Gastroesophageal sphincter (tissue), 4 donors: ENCODE measurements around the gene FXYD7. TPM values are rescaled to one million over a fixed set of nuclear protein-coding genes. Genes with fewer than 3 reads are reported as not detected.
"Not testable (repeated sequence)": the region's sequence is repeated elsewhere in the genome, so short reads cannot be mapped to it uniquely, and the experiment has no call there.

Source experiments
- ATAC-seq: fragments of 150-250 bp; one replicate; pipeline ENCODE4 v1.9.1; 2016; ENCODE audit warnings: mild to moderate bottlenecking, moderate library complexity
- H3K27ac ChIP-seq, 4 donors: fragments of 200-600 bp; sonication (generic) in 3 of 4; 1 replicate in 3 of 4; 2 replicates in 1 of 4; pipeline ENCODE4 v1.5.1; 2016 to 2019
- H3K27me3 ChIP-seq: fragments of 200-600 bp; sonication (generic); one replicate; pipeline ENCODE4 v1.5.1; 2019
- H3K36me3 ChIP-seq, 2 donors: fragments of 200-600 bp; sonication (generic); one replicate each; pipeline ENCODE4 v1.5.1; 2019; ENCODE audit warnings: control low read depth in 1 of 2
- H3K4me1 ChIP-seq, 3 donors: fragments of 200-600 bp; sonication (generic); 1 replicate in 2 of 3; 2 replicates in 1 of 3; pipeline ENCODE4 v1.5.1; 2016 to 2019; ENCODE audit warnings: control low read depth in 2 of 3
- H3K4me3 ChIP-seq, 2 donors: fragments of 200-600 bp; sonication (generic); one replicate each; pipeline ENCODE4 v1.5.1; 2019; ENCODE audit warnings: mild to moderate bottlenecking in 1 of 2, moderate library complexity in 1 of 2
- H3K9me3 ChIP-seq, 3 donors: fragments of 200-600 bp; sonication (generic); one replicate each; pipeline ENCODE4 v1.5.1; 2017 to 2019; ENCODE audit warnings: control low read depth in 2 of 3
- EP300 ChIP-seq: sonication (generic); formaldehyde crosslinking; IDR thresholded peaks from one replicate; pipeline ENCODE4 v1.6.1; 2017; ENCODE audit warnings: antibody characterized with exemption, mild to moderate bottlenecking
- POLR2A ChIP-seq, 2 donors: fragments of 450-650 bp; IDR thresholded peaks; one replicate each; pipeline ENCODE4 v1.6.1; 2017; ENCODE audit warnings: antibody characterized with exemption in 2 of 2, mild to moderate bottlenecking in 2 of 2, moderate library complexity in 1 of 2
- POLR2AphosphoS5 ChIP-seq: sonication (generic); formaldehyde crosslinking; IDR thresholded peaks from one replicate; pipeline ENCODE4 v1.6.1; 2017; ENCODE audit warnings: antibody characterized with exemption
- WGBS, 2 donors: methylation state at CpG; one replicate each; pipeline ENCODE4 v1.1.5; 2018; ENCODE audit warnings: low coverage in 1 of 2; 5-methylcytosine and 5-hydroxymethylcytosine counted together
- total RNA-seq, 4 donors: library from RNA; depleted of rRNA; stranded (reverse); fragments of >200 nt; gene quantifications; one replicate each; pipeline ENCODE4 v1.1.0, GENCODE V29; 2016
- TF ChIP-seq, protein P1 (sequence below), 4 experiments: fragments of 200-600 bp in 2 of 4; fragments of 450-650 bp in 2 of 4; sonication (generic) in 1 of 4; IDR thresholded peaks; one replicate each; pipeline ENCODE4 v1.5.1; 2017 to 2019; ENCODE audit warnings: antibody characterized with exemption in 4 of 4, mild to moderate bottlenecking in 2 of 4, moderate library complexity in 2 of 4

FXYD7 gene
- total RNA-seq, 4 donors from 2014 or later: not detected

DNA sequence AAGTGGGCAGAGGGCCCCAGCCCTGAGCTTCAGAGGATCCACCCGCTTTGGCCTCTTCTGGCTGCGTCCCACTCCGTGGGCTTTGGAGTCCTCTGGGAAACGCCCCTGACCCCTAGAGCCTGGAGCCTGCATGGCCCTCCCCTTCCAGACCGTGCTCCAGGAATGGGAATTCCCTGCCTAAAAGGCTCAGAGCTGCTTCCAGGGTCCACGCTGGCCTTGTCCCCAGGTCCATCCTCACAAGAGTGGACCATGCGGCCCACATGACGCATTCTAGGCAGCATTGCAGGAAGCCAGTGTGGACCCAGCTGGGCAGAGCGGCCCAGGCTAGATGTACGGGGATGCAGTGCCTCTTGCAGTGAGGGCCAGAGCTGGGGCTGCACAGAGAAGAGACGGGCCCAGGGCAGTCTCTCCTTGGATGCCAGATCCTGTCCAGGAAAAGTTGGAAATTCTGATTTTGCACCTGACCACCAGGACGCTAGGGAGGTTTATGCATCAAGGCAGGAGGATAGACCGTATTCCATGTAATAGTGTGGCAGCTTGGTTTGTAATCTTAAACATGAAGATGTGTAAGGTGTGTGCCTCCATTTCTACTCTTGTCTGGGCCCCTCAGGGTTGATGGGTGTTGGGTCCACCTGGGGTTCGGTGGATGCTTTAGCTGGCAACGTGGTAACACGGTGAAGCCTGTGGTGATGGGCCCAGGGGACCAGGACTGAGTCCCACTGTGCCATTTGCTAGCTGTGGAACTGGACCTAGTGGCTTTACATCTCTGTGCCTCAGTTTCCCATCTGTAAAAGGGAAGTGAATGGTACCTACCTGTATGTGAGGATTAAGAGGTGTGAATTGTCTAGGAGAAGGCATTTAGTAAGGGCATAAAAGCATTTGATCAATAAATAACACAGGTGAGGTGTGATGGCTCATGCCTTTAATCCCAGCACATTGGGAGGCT is 42.2 kb upstream of the FXYD7 start:
- no peaks in the 10 kb centered on the region for H3K4me1 ChIP-seq
- 54 to 74% methylated on average over 7 to 9 of the region's 16 CpGs for WGBS, 2 donors
- H3K36me3 ChIP-seq: no peaks in the 10 kb centered on the region
- no peak overlapping the region for H3K27ac ChIP-seq
- no peak for ATAC-seq
- H3K4me3 ChIP-seq: no peak overlapping the region
- no peak for TF ChIP-seq POLR2A (IDR thresholded peaks at IDR 0.05)
- TF ChIP-seq POLR2AphosphoS5: no peak
- no peak for TF ChIP-seq EP300
- TF ChIP-seq, protein P1, sequence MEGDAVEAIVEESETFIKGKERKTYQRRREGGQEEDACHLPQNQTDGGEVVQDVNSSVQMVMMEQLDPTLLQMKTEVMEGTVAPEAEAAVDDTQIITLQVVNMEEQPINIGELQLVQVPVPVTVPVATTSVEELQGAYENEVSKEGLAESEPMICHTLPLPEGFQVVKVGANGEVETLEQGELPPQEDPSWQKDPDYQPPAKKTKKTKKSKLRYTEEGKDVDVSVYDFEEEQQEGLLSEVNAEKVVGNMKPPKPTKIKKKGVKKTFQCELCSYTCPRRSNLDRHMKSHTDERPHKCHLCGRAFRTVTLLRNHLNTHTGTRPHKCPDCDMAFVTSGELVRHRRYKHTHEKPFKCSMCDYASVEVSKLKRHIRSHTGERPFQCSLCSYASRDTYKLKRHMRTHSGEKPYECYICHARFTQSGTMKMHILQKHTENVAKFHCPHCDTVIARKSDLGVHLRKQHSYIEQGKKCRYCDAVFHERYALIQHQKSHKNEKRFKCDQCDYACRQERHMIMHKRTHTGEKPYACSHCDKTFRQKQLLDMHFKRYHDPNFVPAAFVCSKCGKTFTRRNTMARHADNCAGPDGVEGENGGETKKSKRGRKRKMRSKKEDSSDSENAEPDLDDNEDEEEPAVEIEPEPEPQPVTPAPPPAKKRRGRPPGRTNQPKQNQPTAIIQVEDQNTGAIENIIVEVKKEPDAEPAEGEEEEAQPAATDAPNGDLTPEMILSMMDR (IDR thresholded peaks at IDR 0.05): no peak
- no peaks in the 10 kb centered on the region for H3K9me3 ChIP-seq
- no peaks in the 10 kb centered on the region for H3K27me3 ChIP-seq

DNA sequence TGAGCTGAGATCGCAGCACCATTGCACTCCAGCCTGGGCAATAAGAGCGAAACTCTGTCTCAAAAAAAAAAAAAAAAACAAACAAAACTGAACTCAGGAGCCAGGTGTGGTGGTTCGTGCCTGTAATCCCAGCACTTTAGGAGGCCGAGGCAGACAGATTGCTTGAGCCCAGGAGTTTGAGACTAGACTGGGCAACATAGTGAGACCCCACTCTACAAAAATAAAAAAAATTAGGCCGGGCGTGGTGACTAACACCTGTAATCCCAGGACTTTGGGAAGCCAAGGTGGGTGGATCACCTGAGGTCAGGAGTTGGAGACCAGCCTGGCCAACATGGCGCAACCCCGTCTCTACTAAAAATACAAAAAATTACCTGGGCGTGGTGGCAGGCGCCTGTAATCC is 41.1 kb upstream of the FXYD7 start:
- not testable (repeated sequence) for ATAC-seq, H3K36me3 ChIP-seq, H3K27me3 ChIP-seq, H3K27ac ChIP-seq, H3K4me1 ChIP-seq, H3K4me3 ChIP-seq, H3K9me3 ChIP-seq
- WGBS, 2 donors: 85 to 100% methylated on average over 5 to 6 of the region's 10 CpGs

DNA sequence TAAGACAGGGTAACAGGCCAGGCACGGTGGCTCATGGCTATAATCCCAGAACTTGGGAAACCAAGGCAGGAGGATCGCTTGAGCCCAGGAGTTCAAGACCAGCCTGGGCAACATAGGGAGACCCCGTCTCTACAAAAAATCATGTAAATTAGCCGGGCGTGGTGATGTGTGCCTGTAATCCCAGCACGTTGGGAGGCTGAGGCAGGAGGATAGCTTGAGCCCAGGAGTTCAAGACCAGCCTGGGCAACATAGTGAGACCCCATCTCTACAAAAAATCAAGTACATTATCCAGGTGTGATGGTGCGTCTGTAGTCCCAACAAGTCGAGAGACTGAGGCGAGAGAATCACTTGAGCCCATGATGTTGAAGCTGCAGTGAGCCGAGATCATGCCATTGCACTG is 39.4 kb upstream of the FXYD7 start:
- WGBS, 2 donors: 56 to 67% methylated on average over 4 to 5 of the region's 10 CpGs
- H3K4me3 ChIP-seq, H3K27me3 ChIP-seq, H3K27ac ChIP-seq, H3K36me3 ChIP-seq, H3K4me1 ChIP-seq, H3K9me3 ChIP-seq, ATAC-seq: not testable (repeated sequence)

- WGBS, 2 donors: 76 to 100% methylated on average over 1 to 6 of the region's 11 CpGs
- Histone ChIP-seq H3K4me1 (no peaks in the 10 kb centered on the region), H3K9me3 (no peaks in the 10 kb centered on the region), H3K27me3 (peaks cover 7% of the 10 kb centered on the region), H3K27ac (no peak overlapping the region), H3K4me3 (no peak overlapping the region), H3K36me3 (no peaks in the 10 kb centered on the region)
- ATAC-seq: no peak
- no peak for TF ChIP-seq POLR2A (IDR thresholded peaks at IDR 0.05)
These were observed 38.7 kb upstream of the FXYD7 start for GRCh38 chr19:35104361-35104760.

GRCh38 chr19:35105047-35105410 is 38.0 kb upstream of the FXYD7 start:
- Histone ChIP-seq H3K27ac (no peak overlapping the region), H3K27me3 (peaks cover 13% of the 10 kb centered on the region), H3K9me3 (no peaks in the 10 kb centered on the region), H3K4me1 (no peaks in the 10 kb centered on the region), H3K4me3 (no peak overlapping the region), H3K36me3 (no peaks in the 10 kb centered on the region)
- TF ChIP-seq EP300 (no peak), POLR2A (IDR thresholded peaks at IDR 0.05) (no peak)
- TF ChIP-seq, protein P1 (IDR thresholded peaks at IDR 0.05): no peak
- no peak for ATAC-seq
- 99 to 100% methylated on average over 4 to 6 of the region's 6 CpGs for WGBS, 2 donors

- TF ChIP-seq EP300 (no peak), POLR2A (IDR thresholded peaks at IDR 0.05) (no peak), POLR2AphosphoS5 (no peak)
- TF ChIP-seq, protein P1 (IDR thresholded peaks at IDR 0.05): no peak
- no peaks in the 10 kb centered on the region for H3K4me1 ChIP-seq
- ATAC-seq: no peak
- peak overlapping the region in 3 of 4 donors; percentile 28 to 56 (median 39) for H3K27ac ChIP-seq
- H3K27me3 ChIP-seq: peaks cover 13% of the 10 kb centered on the region
- no peaks in the 10 kb centered on the region for H3K9me3 ChIP-seq
- H3K36me3 ChIP-seq: no peaks in the 10 kb centered on the region
- no peak overlapping the region for H3K4me3 ChIP-seq
- 85 to 86% methylated on average over 10 to 27 of the region's 30 CpGs for WGBS, 2 donors
These were observed 37.4 kb upstream of the FXYD7 start for GRCh38 chr19:35105411-35106290.
